NCI-H1436 treated with DMSO at 0.1 percent for 48 hours (cell line): ENCODE results near the gene CCDC191.

Experiments
- DNase-seq: peaks from one replicate; lab custom pipeline; 2025; lab: John Stamatoyannopoulos, UW

CCDC191 gene

DNA sequence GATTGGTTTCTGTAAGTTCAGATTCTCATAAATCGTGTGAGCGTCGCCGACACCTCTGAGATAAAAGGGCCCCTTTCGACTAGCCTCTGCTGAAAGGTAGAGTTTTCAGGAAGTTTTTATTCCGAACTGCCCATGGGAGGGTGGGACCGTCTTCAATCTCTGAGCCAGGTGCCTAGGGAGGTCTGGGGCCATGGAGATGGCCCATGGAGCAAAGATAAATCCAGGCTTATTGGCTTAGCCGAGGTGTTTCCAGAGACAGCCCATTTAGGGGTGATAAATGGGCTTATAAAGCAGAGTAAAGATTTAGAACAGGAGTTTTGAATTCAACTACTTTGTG, 653 bp upstream of the CCDC191 start:
- no peak for DNase-seq

DNA sequence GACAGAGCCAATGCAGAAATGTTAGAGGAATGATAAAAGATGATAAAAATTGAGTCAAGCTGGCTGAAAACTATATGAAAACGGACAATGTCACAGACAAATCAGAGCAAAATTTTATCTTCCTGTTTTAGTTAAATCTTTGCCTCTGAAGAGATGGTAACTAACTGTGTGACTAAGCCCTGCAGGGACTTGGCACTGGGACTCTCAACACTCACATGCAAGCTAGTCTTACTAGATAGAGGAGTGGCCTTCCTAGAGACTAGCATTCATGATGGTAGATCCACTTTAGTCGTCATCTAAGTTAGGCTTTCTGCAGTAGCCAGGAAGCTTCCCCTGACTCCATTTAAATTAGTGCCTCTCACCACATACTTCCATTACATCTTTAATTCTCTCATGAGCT, 4.1 kb downstream of the CCDC191 start:
- no peak for DNase-seq

DNA sequence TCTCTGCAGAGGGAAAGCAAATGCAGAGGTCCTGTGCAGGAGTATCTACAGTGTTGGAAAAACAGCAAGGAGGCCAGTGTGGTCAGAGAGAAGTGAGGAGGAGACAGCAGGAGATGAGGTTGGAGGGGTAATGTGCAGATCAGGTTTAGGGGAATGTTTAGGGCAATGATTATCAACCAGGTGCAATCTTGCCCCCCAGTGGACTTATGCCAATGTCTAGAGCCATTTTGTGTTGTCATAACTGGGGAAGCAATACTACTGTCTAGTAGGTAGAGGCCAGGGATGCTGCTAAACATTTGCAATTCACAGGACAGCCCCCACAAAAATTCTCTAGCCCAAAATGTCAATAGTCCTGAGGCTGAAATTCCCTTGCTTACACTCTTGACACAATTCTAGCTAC, 13.1 kb downstream of the CCDC191 start:
- DNase-seq: no peak

- no peak for DNase-seq
Observed at GRCh38 chr3:114035896-114036295, 20.4 kb downstream of the CCDC191 start.

GRCh38 chr3:114034787-114035545, 21.4 kb downstream of the CCDC191 start:
- DNase-seq: no peak

DNA sequence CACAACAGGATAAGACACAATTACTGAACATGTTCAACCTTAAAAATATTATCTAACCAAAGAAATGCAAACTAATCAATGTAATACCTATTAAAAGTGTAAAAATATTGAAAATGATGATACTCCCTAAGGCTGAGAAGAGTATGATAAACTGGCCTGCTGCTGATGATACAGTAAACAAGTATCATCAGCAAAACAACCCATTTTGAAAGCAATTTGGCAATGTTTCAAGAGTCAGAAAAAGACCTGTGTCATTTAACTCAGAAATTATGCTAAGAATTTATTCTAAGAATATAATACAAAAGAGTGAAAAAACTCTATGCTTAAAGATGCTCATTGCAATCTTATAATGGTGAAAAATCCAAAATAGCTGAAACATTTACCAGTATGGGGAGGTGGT, 22.1 kb downstream of the CCDC191 start:
- DNase-seq: no peak

- no peak for DNase-seq
Observed at GRCh38 chr3:114033721-114034120, 22.6 kb downstream of the CCDC191 start.

- no peak for DNase-seq
Observed at GRCh38 chr3:114026331-114026730, 30.0 kb downstream of the CCDC191 start.

- no peak for DNase-seq
Observed at GRCh38 chr3:114025451-114025850, 30.9 kb downstream of the CCDC191 start.

- DNase-seq: no peak
Observed at GRCh38 chr3:114022145-114022802, 34.1 kb downstream of the CCDC191 start.

DNA sequence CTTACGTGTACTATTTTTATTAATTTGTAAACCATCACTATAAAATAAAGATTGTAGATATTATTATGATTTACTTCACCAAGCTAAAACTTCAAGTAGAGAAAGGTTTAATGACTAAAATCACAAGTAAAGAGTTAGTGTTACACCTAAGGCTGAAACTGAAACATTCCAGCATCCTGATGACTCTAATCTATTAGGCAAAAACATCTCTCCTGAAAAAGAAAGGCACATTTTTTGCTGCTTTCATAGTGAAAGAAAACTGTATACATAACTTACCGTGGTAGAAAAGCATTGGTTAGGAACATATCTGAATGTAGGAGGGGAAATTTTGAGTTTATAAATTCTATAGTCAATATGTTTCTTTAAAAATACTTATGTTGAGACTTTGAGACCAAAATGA, 35.4 kb downstream of the CCDC191 start:
- no peak for DNase-seq

DNA sequence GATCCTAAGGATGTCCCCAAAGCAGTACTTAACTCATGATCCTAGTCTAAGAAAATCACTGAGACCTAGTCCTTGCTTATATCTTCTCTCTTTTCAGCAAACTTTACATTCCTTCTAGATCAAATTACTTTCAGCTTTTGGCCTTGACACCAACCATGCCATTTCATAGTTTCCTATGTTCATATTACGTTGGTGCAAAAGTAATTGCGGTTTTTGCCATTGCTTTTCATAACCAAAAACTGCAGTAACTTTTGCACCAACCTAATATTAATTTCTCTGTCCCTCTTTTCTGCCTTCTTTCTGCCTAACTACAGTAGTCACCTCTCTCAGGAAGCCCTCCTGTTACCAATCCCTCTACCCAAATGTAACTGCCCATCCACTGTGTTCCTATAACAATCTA, 36.8 kb downstream of the CCDC191 start:
- no peak for DNase-seq

GRCh38 chr3:114014211-114014610, 42.1 kb downstream of the CCDC191 start:
- DNase-seq: no peak

GRCh38 chr3:114011059-114011797, 45.1 kb downstream of the CCDC191 start:
- DNase-seq: no peak

- DNase-seq: no peak
Observed at GRCh38 chr3:114005481-114005880, 50.8 kb downstream of the CCDC191 start.

DNA sequence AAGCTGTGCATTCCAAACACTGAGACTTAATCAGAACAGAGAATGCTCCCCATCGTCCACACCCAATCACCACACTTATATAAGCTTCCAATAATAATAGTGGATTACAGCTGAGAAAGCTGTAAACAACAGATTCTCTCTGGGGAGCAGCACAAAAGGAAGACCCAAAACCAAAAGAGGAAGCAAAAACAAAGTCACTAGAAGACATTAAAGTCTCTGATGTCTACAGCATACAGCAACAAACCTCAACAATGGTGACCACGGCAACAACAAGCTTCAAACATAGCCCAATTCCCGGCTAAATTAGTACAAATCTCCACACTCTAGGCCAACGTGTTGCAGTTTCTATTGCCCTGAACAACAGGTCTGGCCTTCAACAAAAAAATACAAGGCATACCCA, 70.8 kb downstream of the CCDC191 start:
- no peak for DNase-seq

- DNase-seq: no peak
Observed at GRCh38 chr3:113983544-113983943, 72.8 kb downstream of the CCDC191 start.

DNA sequence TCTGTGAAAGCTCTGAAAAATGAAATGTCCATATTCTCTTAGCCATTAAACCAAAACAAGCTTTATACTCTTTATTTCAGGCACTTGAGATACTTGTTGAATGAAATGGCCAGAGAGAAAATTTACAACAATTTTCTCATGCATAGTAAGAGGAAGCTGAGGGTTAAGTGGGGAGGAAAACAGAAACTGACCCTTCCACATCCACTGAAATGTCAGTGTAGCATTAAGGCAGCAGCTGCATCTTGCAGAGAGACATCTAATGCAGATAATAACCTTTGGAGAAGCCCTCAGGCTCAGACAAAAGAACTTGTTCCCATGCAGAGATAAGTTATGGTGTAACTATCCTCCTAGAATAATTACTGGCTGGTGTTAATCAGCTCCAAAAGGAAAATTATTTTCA, 74.5 kb downstream of the CCDC191 start:
- DNase-seq: no peak

DNA sequence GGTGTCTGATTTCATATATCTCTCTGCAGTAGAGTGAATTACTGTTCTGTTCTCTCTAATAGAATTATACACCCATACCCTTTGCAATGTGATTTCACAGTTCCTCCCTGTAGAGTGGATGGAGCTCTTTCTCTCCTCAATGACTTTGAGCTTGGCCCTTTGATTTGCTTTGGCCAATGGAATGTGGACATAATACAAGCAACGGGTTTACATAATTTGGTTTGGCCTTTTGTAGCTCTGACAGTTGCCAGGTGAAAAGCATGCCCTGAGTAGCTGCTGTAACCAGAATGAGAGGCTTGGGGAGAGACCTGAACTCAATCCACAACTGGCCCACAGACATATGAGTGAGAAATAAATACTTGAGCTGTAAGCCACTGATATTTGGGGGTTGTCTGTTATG, 76.4 kb downstream of the CCDC191 start:
- DNase-seq: no peak

- DNase-seq: no peak
Observed at GRCh38 chr3:113977822-113978221, 78.5 kb downstream of the CCDC191 start.

GRCh38 chr3:113968986-113969385, 87.3 kb downstream of the CCDC191 start:
- DNase-seq: no peak

- no peak for DNase-seq
Observed at GRCh38 chr3:113966172-113966571, 90.2 kb downstream of the CCDC191 start.

GRCh38 chr3:113963879-113964278, 92.4 kb downstream of the CCDC191 start:
- DNase-seq: no peak
